ENCODE measurements around the gene PLEKHG4B. TPM values are rescaled to one million over a fixed set of nuclear protein-coding genes. Genes with fewer than 3 reads are reported as not detected.
"Not testable (repeated sequence)": the region's sequence is repeated elsewhere in the genome, so short reads cannot be mapped to it uniquely, and the experiment has no call there.

Gene PLEKHG4B
- total and polyA plus RNA-seq, 4 experiments from 2014 or later, result not detected

- DNase-seq, result no peak
- no peaks in the 10 kb centered on the region for H3K36me3 ChIP-seq (ENCODE audit: insufficient read depth, low read length)
- POLR2A ChIA-PET (ENCODE audit: partially characterized antibody), result no interaction called here
- Mint-ChIP-seq H3K36me3 (no peaks in the 10 kb centered on the region), H3K4me3 (no peak overlapping the region), H3K9me3 (no peaks in the 10 kb centered on the region), H3K4me1 (no peaks in the 10 kb centered on the region), H3K27me3 (peaks cover 4 to 5% of the 10 kb centered on the region in 2 donors), H3K27ac (no peak overlapping the region)
- H3K4me3 ChIP-seq (ENCODE audit: low read length in 2 of 2), result no peak overlapping the region
- H3K9me3 ChIP-seq (ENCODE audit: control insufficient read depth in 1 of 2, low read length in 2 of 2), result no peaks in the 10 kb centered on the region
- no peaks in the 10 kb centered on the region for H3K4me1 ChIP-seq (ENCODE audit: insufficient read depth, low read length)
- CTCF ChIA-PET (ENCODE audit: partially characterized antibody), result no interaction called here
- H3K27me3 ChIP-seq (ENCODE audit: insufficient read depth, low read length), result no peaks in the 10 kb centered on the region
- intact Hi-C loops (cut with micrococcal nuclease), result no loop called here
- no peak overlapping the region for H3K27ac ChIP-seq (ENCODE audit: low read depth, low read length)
These were observed 104.4 kb downstream of the PLEKHG4B start for GRCh38 chr5:196350-196749.

GRCh38 chr5:197031-197430, 105.1 kb downstream of the PLEKHG4B start:
- H3K27me3 ChIP-seq (ENCODE audit: insufficient read depth, low read length); H3K9me3 ChIP-seq (ENCODE audit: control insufficient read depth in 1 of 2, low read length in 2 of 2); DNase-seq; H3K4me1 Mint-ChIP-seq; H3K27ac ChIP-seq (ENCODE audit: low read depth, low read length); H3K36me3 ChIP-seq (ENCODE audit: insufficient read depth, low read length); H3K27me3 Mint-ChIP-seq; H3K4me1 ChIP-seq (ENCODE audit: insufficient read depth, low read length); H3K36me3 Mint-ChIP-seq; H3K4me3 Mint-ChIP-seq; POLR2A ChIA-PET (ENCODE audit: partially characterized antibody); intact Hi-C loops (cut with micrococcal nuclease); H3K9me3 Mint-ChIP-seq; H3K4me3 ChIP-seq (ENCODE audit: low read length in 2 of 2); CTCF ChIA-PET (ENCODE audit: partially characterized antibody); H3K27ac Mint-ChIP-seq: not testable (repeated sequence)

- Mint-ChIP-seq H3K4me1 (no peaks in the 10 kb centered on the region), H3K9me3 (no peaks in the 10 kb centered on the region), H3K4me3 (no peak overlapping the region), H3K36me3 (peaks cover 2 to 7% of the 10 kb centered on the region in 2 donors), H3K27me3 (no peaks in the 10 kb centered on the region), H3K27ac (no peak overlapping the region)
- ChIA-PET CTCF (ENCODE audit: partially characterized antibody) (interaction anchor here (2.5 kb wide), 1 partner anchor 9 kb away, joined by 5 read pairs; no protein-coding TSS in a partner anchor), POLR2A (ENCODE audit: partially characterized antibody) (no interaction called here)
- no peak for DNase-seq
- H3K4me3 ChIP-seq (ENCODE audit: low read length in 2 of 2), result no peak overlapping the region
- no peak overlapping the region for H3K27ac ChIP-seq (ENCODE audit: low read depth, low read length)
- no peaks in the 10 kb centered on the region for H3K27me3 ChIP-seq (ENCODE audit: insufficient read depth, low read length)
- H3K9me3 ChIP-seq (ENCODE audit: control insufficient read depth in 1 of 2, low read length in 2 of 2), result no peaks in the 10 kb centered on the region
- intact Hi-C loops (cut with micrococcal nuclease), result no loop called here
- no peaks in the 10 kb centered on the region for H3K36me3 ChIP-seq (ENCODE audit: insufficient read depth, low read length)
- no peaks in the 10 kb centered on the region for H3K4me1 ChIP-seq (ENCODE audit: insufficient read depth, low read length)
These were observed 106.0 kb downstream of the PLEKHG4B start for GRCh38 chr5:197892-198489.

GRCh38 chr5:198516-199196, 106.7 kb downstream of the PLEKHG4B start:
- no peaks in the 10 kb centered on the region for H3K4me1 Mint-ChIP-seq
- Histone ChIP-seq H3K27me3 (ENCODE audit: insufficient read depth, low read length) (no peaks in the 10 kb centered on the region), H3K9me3 (ENCODE audit: control insufficient read depth in 1 of 2, low read length in 2 of 2) (no peaks in the 10 kb centered on the region), H3K36me3 (ENCODE audit: insufficient read depth, low read length) (no peaks in the 10 kb centered on the region), H3K4me1 (ENCODE audit: insufficient read depth, low read length) (no peaks in the 10 kb centered on the region), H3K27ac (ENCODE audit: low read depth, low read length) (no peak overlapping the region), H3K4me3 (ENCODE audit: low read length in 2 of 2) (no peak overlapping the region)
- no peak overlapping the region for H3K27ac Mint-ChIP-seq
- H3K27me3 Mint-ChIP-seq, result no peaks in the 10 kb centered on the region
- intact Hi-C loops (cut with micrococcal nuclease), result no loop called here
- peaks cover 3 to 10% of the 10 kb centered on the region in 2 donors for H3K36me3 Mint-ChIP-seq
- H3K9me3 Mint-ChIP-seq, result no peaks in the 10 kb centered on the region
- no peak for DNase-seq
- CTCF ChIA-PET (ENCODE audit: partially characterized antibody), result interaction anchor here (2.5 kb wide), 1 partner anchor 10 kb away, joined by 5 read pairs; no protein-coding TSS in a partner anchor
- H3K4me3 Mint-ChIP-seq, result no peak overlapping the region
- POLR2A ChIA-PET (ENCODE audit: partially characterized antibody), result no interaction called here

GRCh38 chr5:199197-199949, 107.4 kb downstream of the PLEKHG4B start:
- no peak overlapping the region for H3K4me3 ChIP-seq (ENCODE audit: low read length in 2 of 2)
- Mint-ChIP-seq H3K27ac (peak overlapping the region in 1 of 7 donors; percentile 66), H3K27me3 (no peaks in the 10 kb centered on the region)

GRCh38 chr5:199950-200645, 108.1 kb downstream of the PLEKHG4B start:
- H3K36me3 ChIP-seq (ENCODE audit: insufficient read depth, low read length), result peaks cover 4% of the 10 kb centered on the region

More at GRCh38 chr5:199197-199949, 107.4 kb downstream of the PLEKHG4B start:
- no peak for DNase-seq
- Mint-ChIP-seq H3K9me3 (no peaks in the 10 kb centered on the region), H3K4me1 (peaks cover 0 to under 1% (median 0%) of the 10 kb centered on the region in 4 donors), H3K4me3 (no peak overlapping the region), H3K36me3 (peaks cover 9 to 16% of the 10 kb centered on the region in 2 donors)
- Histone ChIP-seq H3K27me3 (ENCODE audit: insufficient read depth, low read length) (no peaks in the 10 kb centered on the region), H3K27ac (ENCODE audit: low read depth, low read length) (no peak overlapping the region), H3K4me1 (ENCODE audit: insufficient read depth, low read length) (no peaks in the 10 kb centered on the region), H3K9me3 (ENCODE audit: control insufficient read depth in 1 of 2, low read length in 2 of 2) (no peaks in the 10 kb centered on the region), H3K36me3 (ENCODE audit: insufficient read depth, low read length) (no peaks in the 10 kb centered on the region)
- CTCF ChIA-PET (ENCODE audit: partially characterized antibody), result interaction anchor here (2.5 kb wide), 1 partner anchor 11 kb away, joined by 5 read pairs; no protein-coding TSS in a partner anchor
- POLR2A ChIA-PET (ENCODE audit: partially characterized antibody), result no interaction called here
- intact Hi-C loops (cut with micrococcal nuclease), result no loop called here

GRCh38 chr5:200985-201384, 109.0 kb downstream of the PLEKHG4B start:
- Histone ChIP-seq H3K9me3 (ENCODE audit: control insufficient read depth in 1 of 2, low read length in 2 of 2) (no peaks in the 10 kb centered on the region), H3K4me1 (ENCODE audit: insufficient read depth, low read length) (no peaks in the 10 kb centered on the region), H3K27me3 (ENCODE audit: insufficient read depth, low read length) (no peaks in the 10 kb centered on the region), H3K4me3 (ENCODE audit: low read length in 2 of 2) (no peak overlapping the region), H3K27ac (ENCODE audit: low read depth, low read length) (no peak overlapping the region), H3K36me3 (ENCODE audit: insufficient read depth, low read length) (peaks cover 11% of the 10 kb centered on the region)
- intact Hi-C loops (cut with micrococcal nuclease), result no loop called here
- Mint-ChIP-seq H3K4me1 (peaks cover 0 to 7% (median 1%) of the 10 kb centered on the region in 4 donors), H3K27ac (no peak overlapping the region), H3K4me3 (no peak overlapping the region), H3K36me3 (peaks cover 25 to 32% of the 10 kb centered on the region in 2 donors), H3K27me3 (no peaks in the 10 kb centered on the region), H3K9me3 (no peaks in the 10 kb centered on the region)
- ChIA-PET POLR2A (ENCODE audit: partially characterized antibody) (no interaction called here), CTCF (ENCODE audit: partially characterized antibody) (no interaction called here)
- DNase-seq, result no peak

More at GRCh38 chr5:199950-200645, 108.1 kb downstream of the PLEKHG4B start:
- Histone ChIP-seq H3K4me3 (ENCODE audit: low read length in 2 of 2) (no peak overlapping the region), H3K4me1 (ENCODE audit: insufficient read depth, low read length) (no peaks in the 10 kb centered on the region), H3K27ac (ENCODE audit: low read depth, low read length) (no peak overlapping the region), H3K27me3 (ENCODE audit: insufficient read depth, low read length) (no peaks in the 10 kb centered on the region), H3K9me3 (ENCODE audit: control insufficient read depth in 1 of 2, low read length in 2 of 2) (no peaks in the 10 kb centered on the region)
- H3K27ac Mint-ChIP-seq, result peak overlapping the region in 2 of 7 donors; percentile 66 to 70
- intact Hi-C loops (cut with micrococcal nuclease), result no loop called here
- H3K4me3 Mint-ChIP-seq, result no peak overlapping the region
- CTCF ChIA-PET (ENCODE audit: partially characterized antibody), result interaction anchor here (2.5 kb wide), 1 partner anchor 11 kb away, joined by 5 read pairs; no protein-coding TSS in a partner anchor
- H3K36me3 Mint-ChIP-seq, result peaks cover 16 to 23% of the 10 kb centered on the region in 2 donors
- POLR2A ChIA-PET (ENCODE audit: partially characterized antibody), result no interaction called here
- H3K27me3 Mint-ChIP-seq, result no peaks in the 10 kb centered on the region
- H3K4me1 Mint-ChIP-seq, result peaks cover 0 to 2% (median 0%) of the 10 kb centered on the region in 4 donors
- DNase-seq, result no peak
- no peaks in the 10 kb centered on the region for H3K9me3 Mint-ChIP-seq

All from CD4-positive, alpha-beta memory T cell (primary cell).